Measurements from ENCODE around the gene KRTAP5-8.
"Not testable (repeated sequence)": the region's sequence is repeated elsewhere in the genome, so short reads cannot be mapped to it uniquely, and the experiment has no call there.

KRTAP5-8 gene

GRCh38 chr11:71562120-71562519, 24.3 kb downstream of the KRTAP5-8 start:
- DNase-seq (ENCODE audit: insufficient read length, low spot score) (no peak), FAIRE-seq (no peak)
- TF ChIP-seq CTCF (IDR thresholded peaks at IDR 0.05; ENCODE audit: insufficient read depth, missing control alignments), result no peak

GRCh38 chr11:71563406-71563805, 25.6 kb downstream of the KRTAP5-8 start:
- no peak for DNase-seq (ENCODE audit: insufficient read length, low spot score)
- no peak for FAIRE-seq
- peak; percentile 17 for TF ChIP-seq CTCF (IDR thresholded peaks at IDR 0.05; ENCODE audit: insufficient read depth, missing control alignments)

GRCh38 chr11:71564430-71564829, 26.6 kb downstream of the KRTAP5-8 start:
- FAIRE-seq (no peak), DNase-seq (ENCODE audit: insufficient read length, low spot score) (no peak)
- no peak for TF ChIP-seq CTCF (IDR thresholded peaks at IDR 0.05; ENCODE audit: insufficient read depth, missing control alignments)

GRCh38 chr11:71565263-71565662, 27.4 kb downstream of the KRTAP5-8 start, which contains the start of gene KRTAP5-10:
Gene KRTAP5-10, plus strand, starts transcription at chr11:71565563. Its CDS starts 25 bp downstream, at chr11:71565588.
- no peak for DNase-seq (ENCODE audit: insufficient read length, low spot score)
- TF ChIP-seq CTCF (IDR thresholded peaks at IDR 0.05; ENCODE audit: insufficient read depth, missing control alignments), result no peak
- FAIRE-seq, result no peak

- FAIRE-seq (no peak), DNase-seq (ENCODE audit: insufficient read length, low spot score) (no peak)
- TF ChIP-seq CTCF (IDR thresholded peaks at IDR 0.05; ENCODE audit: insufficient read depth, missing control alignments), result no peak
These were observed 28.3 kb downstream of the KRTAP5-8 start for GRCh38 chr11:71566081-71566620.

DNA sequence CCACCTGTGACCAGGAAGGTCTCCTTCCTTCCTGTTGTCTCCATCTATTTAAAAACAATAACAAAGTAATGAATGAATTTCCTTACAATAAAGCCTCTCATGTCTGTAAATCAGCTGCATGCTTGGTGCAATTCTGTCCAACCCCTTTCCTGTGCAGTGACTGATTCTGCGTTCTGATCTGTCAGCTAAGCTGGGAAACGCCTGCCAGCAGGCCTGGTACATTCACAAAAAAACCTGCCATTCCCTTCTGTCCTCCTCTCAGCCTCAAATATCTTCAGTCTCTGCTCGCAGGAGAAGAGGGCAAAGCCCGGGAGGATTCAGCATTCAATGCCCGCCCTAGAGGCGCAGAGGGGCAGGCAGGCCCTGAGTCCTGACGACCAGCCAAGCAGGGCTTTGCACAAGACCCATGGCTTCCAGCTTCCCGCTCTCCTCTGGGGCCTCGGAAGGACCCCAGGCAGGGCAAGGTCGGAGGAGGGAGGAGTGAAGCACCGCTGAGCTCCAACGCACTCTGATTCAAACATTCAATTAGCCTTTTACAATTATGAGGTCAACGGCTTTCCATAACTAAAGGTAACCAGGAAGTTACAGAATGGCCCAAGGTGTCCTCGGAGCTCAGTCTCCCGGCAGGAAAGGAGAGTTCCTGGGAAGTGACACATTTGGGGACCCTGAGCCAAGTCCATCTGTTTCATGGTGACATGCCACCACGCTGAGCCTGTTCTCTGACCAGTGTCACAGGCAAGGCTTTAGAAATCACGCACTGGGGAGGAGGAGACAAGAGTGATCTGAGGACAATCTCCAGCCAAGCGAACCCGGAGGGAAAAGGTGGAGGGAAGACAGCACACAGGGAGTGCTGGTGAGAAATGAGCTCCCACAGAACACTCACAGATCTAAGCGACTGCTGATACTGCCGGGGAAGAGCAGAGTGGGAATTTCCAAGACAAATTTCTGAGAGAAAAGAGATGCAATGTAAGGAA, 29.1 kb downstream of the KRTAP5-8 start:
- not testable (repeated sequence) for FAIRE-seq; DNase-seq (ENCODE audit: insufficient read length, low spot score)

GRCh38 chr11:71567633-71568032, 29.8 kb downstream of the KRTAP5-8 start:
- not testable (repeated sequence) for DNase-seq (ENCODE audit: insufficient read length, low spot score); FAIRE-seq

DNA sequence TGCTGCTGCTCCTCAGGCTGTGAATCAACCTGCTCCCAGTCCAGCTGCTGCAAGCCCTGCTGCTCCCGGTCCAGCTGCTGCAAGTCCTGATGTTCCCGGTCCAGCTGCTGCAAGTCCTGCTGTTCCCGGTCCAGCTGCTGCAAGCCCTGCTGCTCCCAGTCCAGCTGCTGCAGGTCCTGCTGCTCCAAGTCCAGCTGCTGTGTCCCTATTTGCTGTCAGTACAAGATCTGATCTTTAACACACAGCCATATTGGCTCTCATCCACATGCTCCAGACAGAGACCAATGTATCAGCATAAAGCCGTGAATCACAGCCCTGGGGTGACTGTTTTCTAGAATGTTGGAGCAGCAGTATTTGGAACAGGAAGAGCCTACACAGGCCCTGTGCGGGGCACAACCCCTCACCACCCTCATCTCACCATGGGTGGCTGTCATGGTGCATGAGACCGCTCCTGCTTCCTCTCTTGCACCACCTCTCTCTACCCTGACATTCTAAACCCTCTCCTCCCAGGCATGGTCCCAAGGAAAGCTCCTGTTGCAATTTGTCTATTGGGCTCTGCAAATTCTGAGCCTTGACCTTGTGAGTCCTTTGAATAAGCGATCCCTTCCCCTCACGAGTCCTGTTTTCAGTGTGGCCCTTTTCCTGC, 31.0 kb downstream of the KRTAP5-8 start:
- no peak for TF ChIP-seq CTCF (IDR thresholded peaks at IDR 0.05; ENCODE audit: insufficient read depth, missing control alignments)
- FAIRE-seq (no peak), DNase-seq (ENCODE audit: insufficient read length, low spot score) (no peak)

DNA sequence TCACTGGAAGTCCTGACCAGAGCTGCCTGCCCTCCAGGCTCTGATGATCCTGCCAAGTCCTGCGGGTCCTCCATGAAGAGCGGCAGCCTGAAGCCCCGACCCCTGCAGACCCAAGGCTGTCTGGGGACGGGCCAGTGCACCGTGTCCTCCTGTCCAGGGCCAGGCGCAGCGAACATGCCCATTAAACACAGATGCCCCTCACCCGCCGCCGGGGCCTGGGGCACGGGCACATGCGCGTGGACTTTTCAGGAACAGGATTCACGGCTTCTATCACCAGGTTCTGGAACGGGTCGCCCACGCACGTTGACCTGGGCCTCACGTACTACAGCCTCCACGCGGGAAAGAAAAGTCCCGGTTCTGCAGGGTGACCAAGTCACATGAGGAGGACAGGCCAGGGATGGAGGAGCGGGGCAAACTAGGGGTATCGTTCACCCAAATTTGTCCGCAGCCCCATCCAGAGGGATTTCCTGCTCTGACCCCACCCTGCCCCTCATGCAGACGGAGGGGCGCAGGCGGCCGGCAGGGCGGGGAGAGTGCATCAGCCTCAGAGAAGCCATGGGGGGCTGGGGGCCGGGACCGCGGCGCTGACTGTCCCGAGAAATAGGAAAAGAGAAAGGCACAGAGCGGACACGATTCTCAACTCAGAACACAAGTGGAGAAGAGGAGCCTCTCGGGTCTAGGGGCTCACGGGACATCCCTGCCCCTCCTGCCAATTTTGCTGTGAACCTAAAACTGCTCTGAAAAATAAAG, 33.5 kb downstream of the KRTAP5-8 start:
- not testable (repeated sequence) for DNase-seq (ENCODE audit: insufficient read length, low spot score); FAIRE-seq
